Endothelial cell of umbilical vein (primary cell): ENCODE results near the gene RBMY1A1. TPM values are rescaled to one million over a fixed set of nuclear protein-coding genes. Genes with fewer than 3 reads are reported as not detected.

Source experiments
- polyA plus RNA-seq, 4 experiments: library from polyadenylated mRNA; depleted of rRNA in 3 of 4; stranded (reverse) in 3 of 4; unstranded in 1 of 4; fragments of >200 nt; gene quantifications; 2 replicates each; pipeline versions ENCODE4 v1.2.1 to v1.2.3, GENCODE V29; 2011 to 2012; ENCODE audit warnings: missing spikeins in 1 of 4
- total RNA-seq: library from RNA; stranded (reverse); gene quantifications from 2 replicates; pipeline ENCODE4 v1.2.3, GENCODE V29; 2021

Gene RBMY1A1
- total and polyA plus RNA-seq, 2 donors (not counting 3 experiments of a cell fraction or from before 2014, with no cell fraction given), result not detected

Other genes with a start within 250 kb of the RBMY1A1 start
- not detected in 2 replicates for gene RBMY1B, start 23.5 kb upstream of the RBMY1A1 start, total RNA-seq
- gene RBMY1B, start 23.5 kb upstream of the RBMY1A1 start, polyA plus RNA-seq, result not detected in 2 replicates